Measurements from ENCODE around the gene GNG7.

The GNG7 gene

GRCh38 chr19:2477732-2478191, 224.7 kb downstream of the GNG7 start:
- Histone ChIP-seq H3K14ac (ENCODE audit: low read length) (peak overlapping the region; percentile 67), H3K18ac (ENCODE audit: low read length) (peak overlapping the region; percentile 74), H2AK5ac (ENCODE audit: low read depth, low read length) (peak overlapping the region; percentile 54), H3K79me1 (ENCODE audit: low read depth, low read length) (no peaks in the 10 kb centered on the region), H3K27me3 (ENCODE audit: control insufficient read depth in 3 of 3, insufficient read depth in 3 of 3, low read depth in 1 of 3, low read length in 3 of 3) (peaks cover 0 to 52% (median 23%) of the 10 kb centered on the region in 3 experiments), H3K4ac (ENCODE audit: low read length) (no peak overlapping the region), H3K36me3 (replicated peaks in 1 of 2; ENCODE audit: control insufficient read depth in 2 of 2, insufficient read depth in 2 of 2, low read length in 2 of 2) (peaks cover 0 to 5% of the 10 kb centered on the region in 2 donors), H2BK120ac (ENCODE audit: low read depth, low read length) (no peak overlapping the region), H4K91ac (ENCODE audit: low read depth, low read length, poor library complexity) (no peak overlapping the region), H3K4me1 (ENCODE audit: control insufficient read depth in 2 of 2, insufficient read depth in 1 of 2, low read depth in 1 of 2, low read length in 2 of 2) (peaks cover 18 to 20% of the 10 kb centered on the region in 2 donors), H3K9ac (ENCODE audit: low read depth, low read length, poor library complexity) (peak overlapping the region; percentile 66), H2BK12ac (ENCODE audit: low read length) (no peak overlapping the region), H2AFZ (ENCODE audit: low read length) (no peak overlapping the region), H3K27ac (replicated peaks; ENCODE audit: low read length) (no peak overlapping the region), H2BK5ac (ENCODE audit: low read length) (no peak overlapping the region), H3K23ac (ENCODE audit: low read depth, low read length, poor library complexity) (peak overlapping the region; percentile 67), H3K4me3 (ENCODE audit: low read length in 2 of 2) (peak overlapping the region in 1 of 2 donors; percentile 6), H3K9me3 (replicated peaks in 1 of 2; ENCODE audit: control insufficient read depth in 2 of 2, insufficient read depth in 1 of 2, low read depth in 1 of 2, low read length in 2 of 2) (peaks cover 0 to 6% of the 10 kb centered on the region in 2 donors), H3K4me2 (ENCODE audit: insufficient read depth, low read length, poor library complexity, severe bottlenecking) (no peak overlapping the region), H2BK15ac (ENCODE audit: low read length) (peak overlapping the region; percentile 93), H4K8ac (ENCODE audit: low read depth, low read length) (no peak overlapping the region)
- no CpG with 5 or more reads among the region's 21 CpGs for WGBS, 2 donors (ENCODE audit: extremely low coverage in 2 of 2, insufficient read length in 2 of 2, insufficient replicate concordance in 1 of 2)
- DNase-seq (ENCODE audit: low spot score): no peak

GRCh38 chr19:2477141-2477710, 225.3 kb downstream of the GNG7 start:
- Histone ChIP-seq H2BK5ac (ENCODE audit: low read length) (no peak overlapping the region), H2BK12ac (ENCODE audit: low read length) (peak overlapping the region; percentile 0), H3K4me2 (ENCODE audit: insufficient read depth, low read length, poor library complexity, severe bottlenecking) (peak overlapping the region; percentile 100), H2AFZ (ENCODE audit: low read length) (no peak overlapping the region), H2BK120ac (ENCODE audit: low read depth, low read length) (no peak overlapping the region), H3K4ac (ENCODE audit: low read length) (no peak overlapping the region), H3K9ac (ENCODE audit: low read depth, low read length, poor library complexity) (peak overlapping the region; percentile 67), H2AK5ac (ENCODE audit: low read depth, low read length) (peak overlapping the region; percentile 54), H3K27ac (replicated peaks; ENCODE audit: low read length) (no peak overlapping the region), H3K18ac (ENCODE audit: low read length) (peak overlapping the region; percentile 95), H3K79me1 (ENCODE audit: low read depth, low read length) (no peaks in the 10 kb centered on the region), H3K4me3 (ENCODE audit: low read length in 2 of 2) (peak overlapping the region; percentile 70 to 87), H2BK15ac (ENCODE audit: low read length) (peak overlapping the region; percentile 93), H3K14ac (ENCODE audit: low read length) (no peak overlapping the region), H3K9me3 (replicated peaks in 1 of 2; ENCODE audit: control insufficient read depth in 2 of 2, insufficient read depth in 1 of 2, low read depth in 1 of 2, low read length in 2 of 2) (peaks cover 0 to 2% of the 10 kb centered on the region in 2 donors), H4K91ac (ENCODE audit: low read depth, low read length, poor library complexity) (no peak overlapping the region), H3K27me3 (ENCODE audit: control insufficient read depth in 3 of 3, insufficient read depth in 3 of 3, low read depth in 1 of 3, low read length in 3 of 3) (peaks cover 0 to 52% (median 23%) of the 10 kb centered on the region in 3 experiments), H4K8ac (ENCODE audit: low read depth, low read length) (no peak overlapping the region), H3K36me3 (replicated peaks in 1 of 2; ENCODE audit: control insufficient read depth in 2 of 2, insufficient read depth in 2 of 2, low read length in 2 of 2) (peaks cover 0 to 5% of the 10 kb centered on the region in 2 donors), H3K4me1 (ENCODE audit: control insufficient read depth in 2 of 2, insufficient read depth in 1 of 2, low read depth in 1 of 2, low read length in 2 of 2) (peaks cover 18 to 20% of the 10 kb centered on the region in 2 donors), H3K23ac (ENCODE audit: low read depth, low read length, poor library complexity) (peak overlapping the region; percentile 29)
- no peak for DNase-seq (ENCODE audit: low spot score)
- no CpG with 5 or more reads among the region's 27 CpGs for WGBS, 2 donors (ENCODE audit: extremely low coverage in 2 of 2, insufficient read length in 2 of 2, insufficient replicate concordance in 1 of 2)

- DNase-seq (ENCODE audit: low spot score): no peak
Measured at GRCh38 chr19:2476451-2477140, 225.9 kb downstream of the GNG7 start.

More at GRCh38 chr19:2476451-2477140, 225.9 kb downstream of the GNG7 start:
- H2BK12ac ChIP-seq (ENCODE audit: low read length): peak overlapping the region; percentile 0
- H3K4me1 ChIP-seq (ENCODE audit: control insufficient read depth in 2 of 2, insufficient read depth in 1 of 2, low read depth in 1 of 2, low read length in 2 of 2): peaks cover 18 to 20% of the 10 kb centered on the region in 2 donors
- H3K79me1 ChIP-seq (ENCODE audit: low read depth, low read length): no peaks in the 10 kb centered on the region
- H3K23ac ChIP-seq (ENCODE audit: low read depth, low read length, poor library complexity): peak overlapping the region; percentile 29
- H2BK120ac ChIP-seq (ENCODE audit: low read depth, low read length): no peak overlapping the region
- peak overlapping the region; percentile 100 for H3K4me2 ChIP-seq (ENCODE audit: insufficient read depth, low read length, poor library complexity, severe bottlenecking)
- H3K4ac ChIP-seq (ENCODE audit: low read length): no peak overlapping the region
- H3K9me3 ChIP-seq (replicated peaks in 1 of 2; ENCODE audit: control insufficient read depth in 2 of 2, insufficient read depth in 1 of 2, low read depth in 1 of 2, low read length in 2 of 2): peaks cover 0 to under 1% of the 10 kb centered on the region in 2 donors
- peak overlapping the region; percentile 70 to 87 for H3K4me3 ChIP-seq (ENCODE audit: low read length in 2 of 2)
- H3K14ac ChIP-seq (ENCODE audit: low read length): peak overlapping the region; percentile 94
- peak overlapping the region; percentile 95 for H3K18ac ChIP-seq (ENCODE audit: low read length)
- peak overlapping the region; percentile 73 for H2AFZ ChIP-seq (ENCODE audit: low read length)
- H3K27me3 ChIP-seq (ENCODE audit: control insufficient read depth in 3 of 3, insufficient read depth in 3 of 3, low read depth in 1 of 3, low read length in 3 of 3): peaks cover 0 to 52% (median 23%) of the 10 kb centered on the region in 3 experiments
- no peak overlapping the region for H2BK5ac ChIP-seq (ENCODE audit: low read length)
- peak overlapping the region; percentile 93 for H3K9ac ChIP-seq (ENCODE audit: low read depth, low read length, poor library complexity)
- H2BK15ac ChIP-seq (ENCODE audit: low read length): peak overlapping the region; percentile 92
- H4K91ac ChIP-seq (ENCODE audit: low read depth, low read length, poor library complexity): no peak overlapping the region
- peak overlapping the region; percentile 54 for H2AK5ac ChIP-seq (ENCODE audit: low read depth, low read length)
- no CpG with 5 or more reads among the region's 42 CpGs for WGBS, 2 donors (ENCODE audit: extremely low coverage in 2 of 2, insufficient read length in 2 of 2, insufficient replicate concordance in 1 of 2)
- H3K36me3 ChIP-seq (replicated peaks in 1 of 2; ENCODE audit: control insufficient read depth in 2 of 2, insufficient read depth in 2 of 2, low read length in 2 of 2): peaks cover 0 to 5% of the 10 kb centered on the region in 2 donors
- H4K8ac ChIP-seq (ENCODE audit: low read depth, low read length): no peak overlapping the region
- no peak overlapping the region for H3K27ac ChIP-seq (replicated peaks; ENCODE audit: low read length)

Measured in neuronal stem cell (in vitro differentiated cells).